Measurements from ENCODE around the gene PCDHB5. TPM values are rescaled to one million over a fixed set of nuclear protein-coding genes. Genes with fewer than 3 reads are reported as not detected.
"Not testable (repeated sequence)": the region's sequence is repeated elsewhere in the genome, so short reads cannot be mapped to it uniquely, and the experiment has no call there.

PCDHB5 gene
- total RNA-seq, 1 experiment from 2014 or later = 25.2 TPM

DNA sequence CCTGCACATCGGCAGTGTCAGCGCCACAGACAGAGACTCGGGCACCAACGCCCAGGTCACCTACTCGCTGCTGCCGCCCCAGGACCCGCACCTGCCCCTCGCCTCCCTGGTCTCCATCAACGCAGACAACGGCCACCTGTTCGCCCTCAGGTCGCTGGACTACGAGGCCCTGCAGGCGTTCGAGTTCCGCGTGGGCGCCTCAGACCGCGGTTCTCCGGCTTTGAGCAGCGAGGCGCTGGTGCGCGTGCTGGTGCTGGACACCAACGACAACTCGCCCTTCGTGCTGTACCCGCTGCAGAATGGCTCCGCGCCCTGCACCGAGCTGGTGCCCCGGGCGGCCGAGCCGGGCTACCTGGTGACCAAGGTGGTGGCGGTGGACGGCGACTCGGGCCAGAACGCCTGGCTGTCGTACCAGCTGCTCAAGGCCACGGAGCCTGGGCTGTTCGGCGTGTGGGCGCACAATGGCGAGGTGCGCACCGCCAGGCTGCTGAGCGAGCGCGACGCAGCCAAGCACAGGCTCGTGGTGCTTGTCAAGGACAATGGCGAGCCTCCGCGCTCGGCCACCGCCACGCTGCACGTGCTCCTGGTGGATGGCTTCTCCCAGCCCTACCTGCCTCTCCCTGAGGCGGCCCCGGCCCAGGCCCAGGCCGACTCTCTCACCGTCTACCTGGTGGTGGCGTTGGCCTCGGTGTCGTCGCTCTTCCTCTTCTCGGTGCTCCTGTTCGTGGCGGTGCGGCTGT is 11.4 kb upstream of the PCDHB5 start:
- H3K36me3 ChIP-seq; H3K4me1 ChIP-seq (replicated peaks); H3K4me3 ChIP-seq; DNase-seq (ENCODE audit: low read depth in 1 of 2, low spot score in 2 of 2); H3K9me3 ChIP-seq (replicated peaks); H3K27me3 ChIP-seq (replicated peaks); H3K27ac ChIP-seq: not testable (repeated sequence)

- no peak for DNase-seq (ENCODE audit: low read depth in 1 of 2, low spot score in 2 of 2)
- H3K9me3 ChIP-seq (replicated peaks) = no peaks in the 10 kb centered on the region
- H3K36me3 ChIP-seq = no peaks in the 10 kb centered on the region
- no peak overlapping the region for H3K4me3 ChIP-seq
- no peak overlapping the region for H3K27ac ChIP-seq
- H3K27me3 ChIP-seq (replicated peaks) = no peaks in the 10 kb centered on the region
- no peaks in the 10 kb centered on the region for H3K4me1 ChIP-seq (replicated peaks)
Measured at GRCh38 chr5:141127305-141127704, 7.7 kb upstream of the PCDHB5 start.

GRCh38 chr5:141135718-141136266 is 786 bp downstream of the PCDHB5 start:
- Histone ChIP-seq H3K4me3 (peak overlapping the region; percentile 46), H3K9me3 (replicated peaks) (peaks cover 7% of the 10 kb centered on the region; the same call in 1 of the 2 replicates), H3K27me3 (replicated peaks) (no peaks in the 10 kb centered on the region), H3K27ac (no peak overlapping the region), H3K4me1 (replicated peaks) (no peaks in the 10 kb centered on the region), H3K36me3 (no peaks in the 10 kb centered on the region)
- no peak for DNase-seq (ENCODE audit: low read depth in 1 of 2, low spot score in 2 of 2)

DNA sequence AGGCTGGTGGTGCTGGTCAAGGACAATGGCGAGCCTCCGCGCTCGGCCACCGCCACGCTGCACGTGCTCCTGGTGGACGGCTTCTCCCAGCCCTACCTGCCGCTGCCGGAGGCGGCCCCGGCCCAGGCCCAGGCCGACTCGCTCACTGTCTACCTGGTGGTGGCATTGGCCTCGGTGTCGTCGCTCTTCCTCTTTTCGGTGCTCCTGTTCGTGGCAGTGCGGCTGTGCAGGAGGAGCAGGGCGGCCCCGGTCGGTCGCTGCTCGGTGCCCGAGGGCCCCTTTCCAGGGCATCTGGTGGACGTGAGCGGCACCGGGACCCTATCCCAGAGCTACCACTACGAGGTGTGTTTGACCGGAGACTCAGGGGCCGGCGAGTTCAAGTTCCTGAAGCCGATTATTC is 2.3 kb downstream of the PCDHB5 start:
- H3K4me1 ChIP-seq (replicated peaks); DNase-seq (ENCODE audit: low read depth in 1 of 2, low spot score in 2 of 2); H3K27me3 ChIP-seq (replicated peaks); H3K27ac ChIP-seq; H3K36me3 ChIP-seq; H3K9me3 ChIP-seq (replicated peaks); H3K4me3 ChIP-seq: not testable (repeated sequence)

DNA sequence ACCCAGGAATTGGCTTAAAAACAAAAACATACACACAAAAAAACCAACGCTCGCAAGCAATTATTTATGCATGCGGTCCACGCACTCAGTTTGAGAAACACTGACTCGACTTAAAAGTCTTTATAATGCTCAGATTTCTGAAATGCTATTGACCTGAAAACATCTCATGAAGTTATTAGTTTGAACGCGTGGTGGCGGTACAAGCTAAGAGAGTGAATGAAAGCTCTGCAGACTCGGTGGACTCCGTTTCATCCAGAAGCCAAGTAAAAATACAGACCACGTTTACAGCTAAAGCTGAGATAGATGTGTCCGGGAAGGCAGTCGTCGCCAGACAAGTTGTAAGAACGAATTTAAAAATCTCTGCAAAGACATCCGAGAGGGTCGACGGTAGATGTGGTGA is 14.8 kb downstream of the PCDHB5 start, which contains the start of gene PCDHB6:
TSS of gene PCDHB6 (plus strand) at position 246 of the 400 bp plus-strand sequence. CDS start 201 bp downstream, outside the sequence.
- no peak within 1 kb of the TSS for H3K4me3 ChIP-seq

DNA sequence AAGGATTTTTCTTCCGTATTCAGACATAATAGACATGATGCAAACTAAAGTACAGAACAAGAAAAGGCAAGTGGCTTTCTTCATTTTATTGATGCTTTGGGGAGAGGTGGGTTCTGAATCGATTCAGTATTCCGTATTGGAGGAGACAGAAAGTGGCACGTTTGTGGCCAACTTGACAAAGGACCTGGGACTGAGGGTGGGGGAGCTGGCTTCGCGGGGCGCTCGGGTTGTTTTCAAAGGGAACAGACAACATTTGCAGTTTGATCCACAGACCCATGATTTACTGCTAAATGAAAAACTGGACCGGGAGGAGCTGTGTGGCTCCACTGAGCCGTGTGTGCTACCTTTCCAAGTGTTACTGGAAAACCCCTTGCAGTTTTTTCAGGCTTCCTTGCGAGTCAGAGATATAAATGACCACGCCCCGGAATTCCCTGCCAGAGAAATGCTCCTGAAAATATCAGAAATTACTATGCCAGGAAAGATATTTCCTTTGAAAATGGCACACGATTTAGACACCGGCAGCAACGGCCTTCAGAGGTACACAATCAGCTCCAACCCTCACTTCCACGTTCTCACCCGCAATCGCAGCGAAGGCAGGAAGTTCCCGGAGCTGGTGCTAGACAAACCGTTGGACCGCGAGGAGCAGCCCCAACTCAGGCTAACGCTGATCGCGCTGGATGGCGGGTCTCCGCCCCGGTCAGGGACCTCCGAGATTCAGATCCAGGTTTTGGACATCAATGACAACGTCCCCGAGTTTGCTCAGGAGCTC is 15.4 kb downstream of the PCDHB5 start:
- Histone ChIP-seq H3K4me3 (no peak overlapping the region), H3K36me3 (no peaks in the 10 kb centered on the region), H3K27me3 (replicated peaks) (no peaks in the 10 kb centered on the region), H3K9me3 (replicated peaks) (peaks cover 15% of the 10 kb centered on the region), H3K27ac (no peak overlapping the region), H3K4me1 (replicated peaks) (no peaks in the 10 kb centered on the region)
- no peak for DNase-seq (ENCODE audit: low read depth in 1 of 2, low spot score in 2 of 2)

More for the DNA sequence above, 14.8 kb downstream of the PCDHB5 start, which contains the start of gene PCDHB6:
- Histone ChIP-seq H3K36me3 (no peaks in the 10 kb centered on the region), H3K4me1 (replicated peaks) (no peaks in the 10 kb centered on the region), H3K27me3 (replicated peaks) (no peaks in the 10 kb centered on the region), H3K27ac (no peak within 1 kb of the TSS), H3K9me3 (replicated peaks) (peaks cover 14% of the 10 kb centered on the region)
- no peak for DNase-seq (ENCODE audit: low read depth in 1 of 2, low spot score in 2 of 2)

GRCh38 chr5:141150993-141151325 is 16.0 kb downstream of the PCDHB5 start:
- no peaks in the 10 kb centered on the region for H3K27me3 ChIP-seq (replicated peaks)
- peaks cover 20% of the 10 kb centered on the region for H3K9me3 ChIP-seq (replicated peaks)
- H3K36me3 ChIP-seq = no peaks in the 10 kb centered on the region
- no peak for DNase-seq (ENCODE audit: low read depth in 1 of 2, low spot score in 2 of 2)
- no peak overlapping the region for H3K4me3 ChIP-seq
- H3K27ac ChIP-seq = no peak overlapping the region
- H3K4me1 ChIP-seq (replicated peaks) = no peaks in the 10 kb centered on the region

- DNase-seq (ENCODE audit: low read depth in 1 of 2, low spot score in 2 of 2); H3K36me3 ChIP-seq; H3K27ac ChIP-seq; H3K4me3 ChIP-seq; H3K27me3 ChIP-seq (replicated peaks); H3K4me1 ChIP-seq (replicated peaks): not testable (repeated sequence)
- peaks cover 26% of the 10 kb centered on the region for H3K9me3 ChIP-seq (replicated peaks)
Measured at GRCh38 chr5:141151632-141152031, 16.6 kb downstream of the PCDHB5 start.

DNA sequence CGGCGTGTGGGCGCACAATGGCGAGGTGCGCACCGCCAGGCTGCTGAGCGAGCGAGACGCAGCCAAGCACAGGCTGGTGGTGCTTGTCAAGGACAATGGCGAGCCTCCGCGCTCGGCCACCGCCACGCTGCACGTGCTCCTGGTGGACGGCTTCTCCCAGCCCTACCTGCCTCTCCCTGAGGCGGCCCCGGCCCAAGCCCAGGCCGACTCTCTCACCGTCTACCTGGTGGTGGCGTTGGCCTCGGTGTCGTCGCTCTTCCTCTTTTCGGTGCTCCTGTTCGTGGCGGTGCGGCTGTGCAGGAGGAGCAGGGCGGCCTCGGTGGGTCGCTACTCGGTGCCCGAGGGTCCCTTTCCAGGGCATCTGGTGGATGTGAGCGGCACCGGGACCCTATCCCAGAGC is 17.1 kb downstream of the PCDHB5 start:
- not testable (repeated sequence) for H3K36me3 ChIP-seq; DNase-seq (ENCODE audit: low read depth in 1 of 2, low spot score in 2 of 2); H3K4me1 ChIP-seq (replicated peaks); H3K27ac ChIP-seq; H3K27me3 ChIP-seq (replicated peaks); H3K4me3 ChIP-seq
- peaks cover 26% of the 10 kb centered on the region for H3K9me3 ChIP-seq (replicated peaks)

DNA sequence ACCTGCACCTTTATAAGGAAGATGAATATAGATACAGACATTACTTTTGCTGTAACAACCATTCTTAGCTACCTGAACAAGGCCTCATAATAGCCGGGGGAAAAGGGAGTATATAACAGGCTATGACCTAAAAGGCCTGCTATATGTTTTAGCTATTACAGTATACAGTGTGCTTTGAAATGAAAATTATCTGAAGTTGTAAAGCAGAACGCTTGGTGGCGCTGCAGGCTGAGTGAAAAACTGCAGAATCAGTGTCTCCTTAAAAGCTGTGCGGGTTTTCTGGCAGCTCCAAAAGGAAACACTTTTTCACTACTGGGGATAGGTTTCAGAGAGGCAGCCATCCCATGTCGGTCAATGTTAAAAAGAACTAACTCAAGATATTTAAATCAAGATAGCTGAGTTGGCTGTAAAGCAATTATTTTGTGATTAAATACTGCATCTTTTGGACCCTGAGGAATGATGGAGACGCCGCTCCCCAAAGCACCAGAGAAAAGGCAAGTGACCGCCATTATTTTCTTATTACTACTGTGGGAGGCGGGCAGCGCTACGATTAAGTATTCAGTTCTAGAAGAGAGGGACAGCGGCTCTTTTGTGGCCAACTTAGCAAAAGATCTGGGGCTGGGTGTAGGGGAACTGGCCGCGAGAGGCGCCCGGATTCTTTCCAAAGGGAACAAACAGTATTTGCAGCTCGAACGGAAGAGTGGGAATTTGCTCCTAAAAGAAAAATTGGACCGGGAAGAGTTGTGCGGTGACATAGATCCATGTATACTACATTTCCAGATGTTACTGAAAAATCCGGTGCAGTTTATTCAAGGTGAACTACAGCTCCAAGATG is 20.8 kb downstream of the PCDHB5 start:
- no peaks in the 10 kb centered on the region for H3K4me1 ChIP-seq (replicated peaks)
- H3K27ac ChIP-seq = no peak overlapping the region
- DNase-seq (ENCODE audit: low read depth in 1 of 2, low spot score in 2 of 2) = no peak
- peaks cover 22% of the 10 kb centered on the region for H3K9me3 ChIP-seq (replicated peaks)
- H3K27me3 ChIP-seq (replicated peaks) = no peaks in the 10 kb centered on the region
- H3K4me3 ChIP-seq = no peak overlapping the region
- H3K36me3 ChIP-seq = no peaks in the 10 kb centered on the region

- peaks cover 19% of the 10 kb centered on the region for H3K9me3 ChIP-seq (replicated peaks)
- H3K4me3 ChIP-seq; H3K27ac ChIP-seq; H3K36me3 ChIP-seq; DNase-seq (ENCODE audit: low read depth in 1 of 2, low spot score in 2 of 2); H3K4me1 ChIP-seq (replicated peaks); H3K27me3 ChIP-seq (replicated peaks): not testable (repeated sequence)
Measured at GRCh38 chr5:141157356-141157755, 22.4 kb downstream of the PCDHB5 start.

- peaks cover 19% of the 10 kb centered on the region for H3K9me3 ChIP-seq (replicated peaks)
- not testable (repeated sequence) for H3K27ac ChIP-seq; DNase-seq (ENCODE audit: low read depth in 1 of 2, low spot score in 2 of 2); H3K4me1 ChIP-seq (replicated peaks); H3K36me3 ChIP-seq; H3K27me3 ChIP-seq (replicated peaks); H3K4me3 ChIP-seq
Measured at GRCh38 chr5:141157901-141158300, 22.9 kb downstream of the PCDHB5 start.

DNA sequence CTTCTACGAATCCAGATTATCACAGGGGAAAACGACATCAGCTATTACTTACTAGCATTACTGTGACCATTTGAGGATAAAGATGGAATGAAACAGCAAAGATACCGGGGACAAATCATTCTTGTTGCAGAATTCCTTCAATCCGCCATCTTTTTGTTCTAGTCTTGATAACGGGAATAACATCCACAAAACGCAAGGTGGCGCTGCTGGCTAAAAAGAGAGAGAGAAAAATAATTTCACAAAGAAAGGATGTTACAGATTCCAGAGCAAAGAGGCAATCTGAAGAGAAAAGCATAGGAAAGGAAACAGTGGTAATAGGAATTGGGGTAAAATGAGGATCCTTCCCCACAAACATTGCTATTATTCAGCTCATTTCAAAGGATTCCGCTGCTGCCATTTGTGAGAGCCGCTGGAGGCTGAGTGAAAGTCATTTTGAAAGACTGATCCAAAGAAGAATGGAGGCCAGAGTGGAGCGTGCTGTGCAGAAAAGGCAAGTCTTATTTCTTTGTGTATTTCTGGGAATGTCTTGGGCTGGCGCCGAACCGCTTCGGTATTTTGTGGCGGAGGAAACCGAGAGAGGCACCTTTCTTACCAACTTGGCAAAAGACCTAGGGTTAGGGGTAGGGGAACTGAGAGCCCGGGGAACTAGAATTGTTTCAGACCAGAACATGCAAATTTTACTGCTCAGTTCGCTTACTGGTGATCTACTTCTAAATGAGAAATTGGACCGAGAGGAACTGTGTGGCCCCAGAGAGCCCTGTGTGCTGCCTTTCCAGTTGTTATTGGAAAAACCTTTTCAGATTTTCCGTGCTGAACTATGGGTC is 37.6 kb downstream of the PCDHB5 start, which contains the start of gene PCDHB7:
TSS of gene PCDHB7 (plus strand) at position 264 of the 824 bp plus-strand sequence. CDS start at position 456, 192 bp downstream.
- peak in 1 of 2 experiments; percentile 23 for DNase-seq (ENCODE audit: low read depth in 1 of 2, low spot score in 2 of 2)
- Histone ChIP-seq H3K4me3 (no peak within 1 kb of the TSS), H3K27ac (no peak within 1 kb of the TSS)

More for the DNA sequence above, 37.6 kb downstream of the PCDHB5 start, which contains the start of gene PCDHB7:
- Histone ChIP-seq H3K27me3 (replicated peaks) (no peaks in the 10 kb centered on the region), H3K4me1 (replicated peaks) (no peaks in the 10 kb centered on the region), H3K36me3 (no peaks in the 10 kb centered on the region), H3K9me3 (replicated peaks) (peaks cover 3% of the 10 kb centered on the region; the same call in 1 of the 2 replicates)
